Trophoblast cell (in vitro differentiated cells and primary cell): ENCODE measurements around the gene FAM193A.

ENCODE experiments used
- DNase-seq, 2 donors: peaks; one replicate each; pipeline ENCODE4 v3.0.0-alpha.2; 2016
- H2AFZ ChIP-seq: 2 replicates; pipeline ENCODE4 v1.6.1; 2013; ENCODE audit warnings: low read length, moderate library complexity, mild to moderate bottlenecking; ENCODE audit not compliant: insufficient read depth, poor library complexity
- H2AK5ac ChIP-seq: 2 replicates; pipeline ENCODE4 v1.6.1; 2013; ENCODE audit warnings: mild to moderate bottlenecking, low read length
- H2BK120ac ChIP-seq: 2 replicates; pipeline ENCODE4 v1.6.1; 2013; ENCODE audit warnings: low read length, mild to moderate bottlenecking, moderate library complexity; ENCODE audit not compliant: insufficient read depth, poor library complexity
- H2BK12ac ChIP-seq: 2 replicates; pipeline ENCODE4 v1.6.1; 2013; ENCODE audit warnings: mild to moderate bottlenecking, low read length, moderate library complexity
- H2BK5ac ChIP-seq: 2 replicates; pipeline ENCODE4 v1.6.1; 2013; ENCODE audit warnings: low read length, low read depth, moderate library complexity, mild to moderate bottlenecking; ENCODE audit not compliant: poor library complexity
- H3K14ac ChIP-seq: 2 replicates; pipeline ENCODE4 v1.6.1; 2013; ENCODE audit warnings: mild to moderate bottlenecking, low read length
- H3K18ac ChIP-seq: 2 replicates; pipeline ENCODE4 v1.6.1; 2013; ENCODE audit warnings: mild to moderate bottlenecking, low read length
- H3K23ac ChIP-seq: 2 replicates; pipeline ENCODE4 v1.6.1; 2013; ENCODE audit warnings: low read length
- H3K27ac ChIP-seq: 2 replicates; pipeline ENCODE4 v1.5.1; 2013; ENCODE audit warnings: low read depth, mild to moderate bottlenecking, inconsistent platforms, low read length, moderate library complexity
- H3K27me3 ChIP-seq: 2 replicates; pipeline ENCODE4 v1.6.1; 2013; ENCODE audit warnings: inconsistent platforms, mild to moderate bottlenecking, low read length, moderate library complexity; ENCODE audit not compliant: insufficient read depth
- H3K36me3 ChIP-seq, 2 experiments: 1 replicate in 1 of 2; 2 replicates in 1 of 2; pipeline ENCODE4 v1.6.1; 2013; ENCODE audit warnings: low read length in 2 of 2, mild to moderate bottlenecking in 2 of 2, moderate library complexity in 1 of 2; ENCODE audit not compliant: insufficient read depth in 2 of 2, control insufficient read depth in 1 of 2
- H3K4ac ChIP-seq: 2 replicates; pipeline ENCODE4 v1.6.1; 2013; ENCODE audit warnings: low read depth, mild to moderate bottlenecking, low read length, moderate library complexity
- H3K4me1 ChIP-seq, 2 experiments: 1 replicate in 1 of 2; 2 replicates in 1 of 2; pipeline ENCODE4 v1.6.1; 2013; ENCODE audit warnings: low read length in 2 of 2, mild to moderate bottlenecking in 2 of 2, moderate library complexity in 1 of 2; ENCODE audit not compliant: insufficient read depth in 2 of 2, control insufficient read depth in 1 of 2
- H3K4me2 ChIP-seq: 2 replicates; pipeline ENCODE4 v1.6.1; 2013; ENCODE audit warnings: inconsistent platforms, mild to moderate bottlenecking, low read length, moderate library complexity
- H3K4me3 ChIP-seq: 2 replicates; pipeline ENCODE4 v1.5.1; 2013; ENCODE audit warnings: mild to moderate bottlenecking, low read depth, low read length, inconsistent platforms
- H3K79me1 ChIP-seq: one replicate; pipeline ENCODE4 v1.6.1; 2013; ENCODE audit warnings: low read length
- H3K79me2 ChIP-seq: 2 replicates; pipeline ENCODE4 v1.6.1; 2013; ENCODE audit warnings: low read length, mild to moderate bottlenecking; ENCODE audit not compliant: control insufficient read depth, insufficient read depth, poor library complexity
- H3K9ac ChIP-seq: 2 replicates; pipeline ENCODE4 v1.6.1; 2013; ENCODE audit warnings: mild to moderate bottlenecking, low read length
- H3K9me3 ChIP-seq: 2 replicates; pipeline ENCODE4 v1.6.1; 2013; ENCODE audit warnings: low read depth, mild to moderate bottlenecking, control low read depth, inconsistent platforms, low read length; ENCODE audit not compliant: insufficient read depth
- H4K12ac ChIP-seq: 2 replicates; pipeline ENCODE4 v1.6.1; 2013; ENCODE audit warnings: low read depth, mild to moderate bottlenecking, low read length, moderate library complexity
- H4K8ac ChIP-seq: 2 replicates; pipeline ENCODE4 v1.6.1; 2013; ENCODE audit warnings: low read depth, mild to moderate bottlenecking, low read length, moderate library complexity
- H4K91ac ChIP-seq: one replicate; pipeline ENCODE4 v1.6.1; 2013; ENCODE audit warnings: low read depth, mild to moderate bottlenecking, low read length, moderate library complexity
- WGBS: extraction: QIAGEN DNeasy Blood & Tissue Kit; methylation state at CpG from one replicate; pipeline ENCODE4 v1.1.7; 2013; ENCODE audit warnings: missing lambda C conversion rate; ENCODE audit not compliant: insufficient read length, insufficient coverage; ENCODE audit errors: extremely low coverage; 5-methylcytosine and 5-hydroxymethylcytosine counted together

FAM193A gene

DNA sequence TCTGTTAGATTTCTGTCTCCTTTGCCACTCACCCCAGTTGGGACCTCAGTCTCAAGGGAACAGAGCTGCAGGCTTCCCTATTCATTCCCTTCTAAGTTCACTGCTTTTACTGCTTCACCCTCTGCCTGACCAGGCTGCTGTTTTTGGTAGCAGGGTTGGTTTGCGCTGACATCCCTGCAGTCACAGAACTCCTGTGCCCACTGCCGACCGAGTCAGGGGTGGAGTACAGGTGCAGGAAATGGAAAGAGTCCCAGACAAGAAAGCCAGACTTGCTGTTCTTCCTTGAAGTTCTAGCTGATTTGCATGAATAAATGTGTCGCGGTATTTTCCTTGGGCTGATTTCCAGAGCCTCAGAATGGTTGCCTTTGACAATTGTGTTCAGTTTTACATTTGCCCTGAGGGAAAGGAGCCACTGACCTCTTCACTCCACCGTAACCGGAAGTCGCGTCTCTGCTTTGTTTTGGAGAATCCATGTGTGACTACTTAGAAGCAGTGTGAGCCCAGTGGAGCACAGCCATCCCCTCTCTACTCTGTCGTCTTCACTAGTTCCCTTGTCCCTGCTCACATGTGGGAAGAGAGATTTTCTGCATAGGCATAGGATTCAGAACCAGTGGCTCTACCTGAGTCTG is 134.9 kb downstream of the FAM193A start:
- Histone ChIP-seq H2BK5ac (no peak overlapping the region), H3K36me3 (peaks cover 8 to 18% of the 10 kb centered on the region in 2 experiments), H3K9me3 (no peaks in the 10 kb centered on the region), H3K9ac (no peak overlapping the region), H3K14ac (no peak overlapping the region), H2BK120ac (no peak overlapping the region), H3K4me2 (peak overlapping the region; percentile 13), H2BK12ac (no peak overlapping the region), H2AK5ac (no peak overlapping the region), H3K79me2 (no peaks in the 10 kb centered on the region), H2AFZ (no peak overlapping the region), H4K8ac (no peak overlapping the region), H3K18ac (no peak overlapping the region), H4K91ac (no peak overlapping the region), H4K12ac (no peak overlapping the region), H3K27me3 (no peaks in the 10 kb centered on the region), H3K23ac (no peak overlapping the region), H3K27ac (peak overlapping the region; percentile 1), H3K79me1 (no peaks in the 10 kb centered on the region), H3K4ac (no peak overlapping the region), H3K4me1 (peaks cover 10 to 14% of the 10 kb centered on the region in 2 experiments), H3K4me3 (no peak overlapping the region)
- no peak for DNase-seq
- no CpG with 5 or more reads among the region's 10 CpGs for WGBS

DNA sequence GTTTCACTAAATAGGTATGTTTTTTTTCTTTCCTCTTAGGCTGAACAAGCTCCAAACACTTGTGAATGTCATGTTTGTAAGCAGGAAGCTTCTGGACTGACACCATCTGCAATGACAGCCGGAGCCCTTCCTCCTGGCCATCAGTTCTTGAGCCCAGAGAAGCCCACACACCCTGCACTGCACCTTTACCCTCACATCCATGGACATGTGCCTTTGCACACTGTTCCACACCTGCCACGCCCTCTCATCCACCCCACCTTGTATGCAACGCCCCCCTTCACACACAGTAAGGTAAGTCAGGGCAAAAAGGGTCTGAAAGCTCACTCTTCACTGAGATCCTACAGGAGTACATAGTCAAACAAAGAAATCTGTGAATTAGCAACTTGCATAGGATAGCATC is 135.6 kb downstream of the FAM193A start:
- Histone ChIP-seq H2BK12ac (no peak overlapping the region), H3K27me3 (no peaks in the 10 kb centered on the region), H3K4me2 (no peak overlapping the region), H2AK5ac (no peak overlapping the region), H3K36me3 (peaks cover 8 to 18% of the 10 kb centered on the region in 2 experiments), H3K23ac (peak overlapping the region; percentile 62), H4K91ac (no peak overlapping the region), H3K4me3 (no peak overlapping the region), H2BK120ac (no peak overlapping the region), H2AFZ (no peak overlapping the region), H3K9ac (no peak overlapping the region), H3K27ac (no peak overlapping the region), H3K4ac (no peak overlapping the region), H3K79me1 (no peaks in the 10 kb centered on the region), H3K14ac (no peak overlapping the region), H3K79me2 (no peaks in the 10 kb centered on the region), H3K4me1 (peaks cover 10 to 14% of the 10 kb centered on the region in 2 experiments), H3K18ac (no peak overlapping the region), H4K12ac (no peak overlapping the region), H3K9me3 (no peaks in the 10 kb centered on the region), H4K8ac (no peak overlapping the region), H2BK5ac (no peak overlapping the region)
- DNase-seq = no peak
- no CpG with 5 or more reads among the region's 3 CpGs for WGBS

DNA sequence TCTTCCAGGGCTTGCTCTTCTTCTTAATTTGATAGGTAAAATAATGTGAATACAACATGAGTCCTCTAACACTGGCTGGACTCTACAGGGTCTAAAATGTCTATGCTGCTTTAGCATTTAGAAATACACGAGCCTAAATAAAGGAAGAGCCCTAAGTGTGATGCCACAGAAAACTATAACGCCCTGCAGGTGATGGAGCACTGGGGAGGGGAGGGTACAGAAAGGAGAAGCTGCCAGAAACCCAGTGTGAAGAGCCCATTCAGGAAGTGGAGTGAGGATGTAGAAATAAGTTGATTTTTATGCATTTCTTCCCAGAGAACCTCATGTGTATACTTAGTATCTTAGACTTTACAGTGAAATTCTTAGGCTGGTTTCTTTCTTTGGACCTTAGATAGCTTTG is 136.3 kb downstream of the FAM193A start:
- peaks cover 8 to 18% of the 10 kb centered on the region in 2 experiments for H3K36me3 ChIP-seq
- DNase-seq = no peak
- no peak overlapping the region for H3K9ac ChIP-seq
- no peaks in the 10 kb centered on the region for H3K79me1 ChIP-seq
- H2AFZ ChIP-seq = no peak overlapping the region
- H3K4me2 ChIP-seq = no peak overlapping the region
- no peaks in the 10 kb centered on the region for H3K79me2 ChIP-seq
- H3K27me3 ChIP-seq = no peaks in the 10 kb centered on the region
- no peak overlapping the region for H2AK5ac ChIP-seq
- H4K12ac ChIP-seq = no peak overlapping the region
- no peak overlapping the region for H3K4me3 ChIP-seq
- H3K23ac ChIP-seq = no peak overlapping the region
- no peak overlapping the region for H3K27ac ChIP-seq
- H3K9me3 ChIP-seq = no peaks in the 10 kb centered on the region
- no peak overlapping the region for H3K18ac ChIP-seq
- no peak overlapping the region for H2BK120ac ChIP-seq
- no CpG with 5 or more reads among the region's 2 CpGs for WGBS
- peaks cover 10 to 14% of the 10 kb centered on the region in 2 experiments for H3K4me1 ChIP-seq
- no peak overlapping the region for H2BK5ac ChIP-seq
- H3K14ac ChIP-seq = no peak overlapping the region
- no peak overlapping the region for H3K4ac ChIP-seq
- no peak overlapping the region for H2BK12ac ChIP-seq
- no peak overlapping the region for H4K8ac ChIP-seq
- no peak overlapping the region for H4K91ac ChIP-seq

DNA sequence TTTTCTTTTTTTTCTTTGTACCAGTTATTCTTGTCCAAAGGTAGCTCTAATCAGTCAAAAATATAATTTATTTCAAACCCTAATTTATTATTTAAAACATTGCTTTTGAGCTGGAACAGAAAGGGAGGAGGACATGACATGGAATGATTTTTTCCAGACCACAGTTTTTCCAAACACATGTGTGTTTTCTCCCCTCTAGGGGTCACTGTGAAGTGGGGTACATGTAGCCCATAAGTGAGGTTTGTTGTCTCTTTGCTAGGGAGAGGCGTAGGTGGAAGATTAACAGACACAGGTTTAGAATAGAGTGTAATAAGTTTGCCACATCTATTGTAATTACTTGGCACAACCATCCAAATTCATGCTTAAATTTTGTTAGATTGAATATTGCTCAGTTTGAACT is 136.7 kb downstream of the FAM193A start:
- Histone ChIP-seq H3K36me3 (peaks cover 7 to 18% of the 10 kb centered on the region in 2 experiments), H3K9ac (no peak overlapping the region), H3K79me1 (no peaks in the 10 kb centered on the region), H3K14ac (no peak overlapping the region), H3K4me2 (no peak overlapping the region), H4K91ac (no peak overlapping the region), H3K27me3 (no peaks in the 10 kb centered on the region), H3K9me3 (no peaks in the 10 kb centered on the region), H2BK5ac (no peak overlapping the region), H3K4ac (no peak overlapping the region), H3K18ac (no peak overlapping the region), H3K79me2 (no peaks in the 10 kb centered on the region), H2BK120ac (no peak overlapping the region), H4K12ac (no peak overlapping the region), H4K8ac (no peak overlapping the region), H3K27ac (no peak overlapping the region), H3K4me1 (peaks cover 10 to 14% of the 10 kb centered on the region in 2 experiments), H3K4me3 (no peak overlapping the region), H2AK5ac (no peak overlapping the region), H3K23ac (no peak overlapping the region), H2AFZ (no peak overlapping the region), H2BK12ac (no peak overlapping the region)
- no CpG with 5 or more reads among the region's 1 CpG for WGBS
- no peak for DNase-seq
